Right ventricle myocardium superior (tissue), 1 donor: ENCODE results near the gene GHRHR. TPM values are rescaled to one million over a fixed set of nuclear protein-coding genes. Genes with fewer than 3 reads are reported as not detected.

Source experiments
- ATAC-seq: fragments of 200-7000 bp; cut with Tn5 transposase; one replicate; pipeline ENCODE4 v1.9.1; 2020; ENCODE audit warnings: mild to moderate bottlenecking; ENCODE audit not compliant: poor library complexity
- DNase-seq: peaks from one replicate; pipeline ENCODE4 v3.0.0-alpha.2; 2020
- intact Hi-C: fragments of 100-400 bp; cut with DNase I; formaldehyde crosslinking; loops from one replicate; pipeline ENCODE4 v1.11.2; 2022
- long read RNA-seq: library from polyadenylated mRNA; unstranded; transcript quantifications from one replicate; pipeline ENCODE4 v2.0.0, GENCODE V29; 2021
- total RNA-seq: library from RNA; stranded (reverse); fragmentation: NEBNext Ultra II Directional; extraction: Animal tissue kit (Norgen Biotek cat#: 25700); gene quantifications from one replicate; pipeline ENCODE4 v1.2.1, GENCODE V29; 2021
- donor health status: DM: no; HTN: yes; CAD: no; lungs with severe emphysema.

Gene GHRHR
- total RNA-seq: not detected
- long read RNA-seq: 0 reads

GRCh38 chr7:30963842-30964241 lies at the start of gene GHRHR:
Gene GHRHR, plus strand, starts transcription at chr7:30963953. Its CDS starts 116 bp downstream, at chr7:30964069.
- ATAC-seq: no peak
- intact Hi-C loops: loop anchor here (10.0 kb wide), 1 partner anchor 61 kb away; no protein-coding TSS in a partner anchor
- DNase-seq: no peak

GRCh38 chr7:30914596-30914995 lies 49.2 kb upstream of the GHRHR start:
- intact Hi-C loops: no loop called here
- no peak for ATAC-seq
- no peak for DNase-seq

GRCh38 chr7:30915005-30915601 lies 48.6 kb upstream of the GHRHR start:
- DNase-seq (no peak), ATAC-seq (peak; percentile 29)
- intact Hi-C loops: no loop called here

GRCh38 chr7:30915751-30916150 lies 48.0 kb upstream of the GHRHR start:
- DNase-seq (peak; percentile 29), ATAC-seq (no peak)
- intact Hi-C loops: no loop called here

- DNase-seq (no peak), ATAC-seq (no peak)
- intact Hi-C loops: no loop called here
Observed at GRCh38 chr7:30916255-30916654, 47.5 kb upstream of the GHRHR start.

- ATAC-seq (no peak), DNase-seq (peak; percentile 22)
- intact Hi-C loops: no loop called here
Observed at GRCh38 chr7:30916767-30917166, 47.0 kb upstream of the GHRHR start.

- ATAC-seq: no peak
- peak; percentile 9 for DNase-seq
- intact Hi-C loops: no loop called here
Observed at GRCh38 chr7:30917216-30917893, 46.4 kb upstream of the GHRHR start.

GRCh38 chr7:30918676-30919075 lies 45.1 kb upstream of the GHRHR start:
- ATAC-seq (no peak), DNase-seq (peak; percentile 38)
- intact Hi-C loops: no loop called here

GRCh38 chr7:30920021-30920583 lies 43.7 kb upstream of the GHRHR start:
- intact Hi-C loops: no loop called here
- DNase-seq (peak; percentile 45), ATAC-seq (peak; percentile 9)

- ATAC-seq (peak; percentile 82), DNase-seq (peak; percentile 80)
- intact Hi-C loops: no loop called here
Observed at GRCh38 chr7:30920584-30921539, 42.9 kb upstream of the GHRHR start.

GRCh38 chr7:30921540-30922401 lies 42.0 kb upstream of the GHRHR start:
- intact Hi-C loops: no loop called here
- peak; percentile 38 for DNase-seq
- no peak for ATAC-seq

- intact Hi-C loops: no loop called here
- DNase-seq: peak; percentile 23
- no peak for ATAC-seq
Observed at GRCh38 chr7:30922596-30922995, 41.2 kb upstream of the GHRHR start.

- intact Hi-C loops: no loop called here
Observed at GRCh38 chr7:30923009-30923773, 40.6 kb upstream of the GHRHR start.

GRCh38 chr7:30923774-30924413 lies 39.9 kb upstream of the GHRHR start:
- intact Hi-C loops: no loop called here
- ATAC-seq: no peak
- DNase-seq: peak; percentile 29

More at GRCh38 chr7:30923009-30923773, 40.6 kb upstream of the GHRHR start:
- ATAC-seq (no peak), DNase-seq (peak; percentile 37)

- DNase-seq (no peak), ATAC-seq (no peak)
- intact Hi-C loops: no loop called here
Observed at GRCh38 chr7:30924624-30925023, 39.1 kb upstream of the GHRHR start.

GRCh38 chr7:30925117-30925516 lies 38.6 kb upstream of the GHRHR start:
- no peak for DNase-seq
- no peak for ATAC-seq
- intact Hi-C loops: no loop called here

- intact Hi-C loops: no loop called here
- DNase-seq (peak; percentile 23), ATAC-seq (no peak)
Observed at GRCh38 chr7:30925913-30926312, 37.8 kb upstream of the GHRHR start.
